Gastroesophageal sphincter (tissue), 3 donors: Measurements from ENCODE around the gene VEGFD.
"Not testable (repeated sequence)": the region's sequence is repeated elsewhere in the genome, so short reads cannot be mapped to it uniquely, and the experiment has no call there.

Source experiments
- CTCF ChIP-seq, 4 experiments: fragments of 200-600 bp in 2 of 4; fragments of 450-650 bp in 2 of 4; sonication (generic) in 1 of 4; IDR thresholded peaks; one replicate each; pipeline ENCODE4 v1.5.1; 2017 to 2019; ENCODE audit warnings: antibody characterized with exemption in 4 of 4, mild to moderate bottlenecking in 2 of 4, moderate library complexity in 2 of 4
- POLR2AphosphoS5 ChIP-seq: sonication (generic); formaldehyde crosslinking; IDR thresholded peaks from one replicate; pipeline ENCODE4 v1.6.1; 2017; ENCODE audit warnings: antibody characterized with exemption

GRCh38 chrX:15305899-15306298, 78.3 kb downstream of the VEGFD start:
- not testable (repeated sequence) for TF ChIP-seq CTCF (IDR thresholded peaks at IDR 0.05); POLR2AphosphoS5
